Adrenal gland (tissue), 5 donors: ENCODE results near the gene TMC1.

ENCODE experiments used
- CTCF ChIP-seq, 6 experiments: fragments of 450-650 bp in 4 of 6; fragments of 200-600 bp in 2 of 6; sonication (generic) in 1 of 6; IDR thresholded peaks; 1 replicate in 5 of 6; 2 replicates in 1 of 6; pipeline versions ENCODE4 v1.5.1 to v1.8.0; 2016 to 2021; ENCODE audit warnings: antibody characterized with exemption in 6 of 6, mild to moderate bottlenecking in 2 of 6, moderate library complexity in 1 of 6
- POLR2A ChIP-seq, 2 donors: fragments of 450-650 bp; IDR thresholded peaks; one replicate each; pipeline ENCODE4 v1.6.1; 2017; ENCODE audit warnings: antibody characterized with exemption in 2 of 2, mild to moderate bottlenecking in 2 of 2, moderate library complexity in 1 of 2
- donor health status: DM: no; HTN: no; CAD: no.

- TF ChIP-seq CTCF (IDR thresholded peaks at IDR 0.05) (no peak), POLR2A (IDR thresholded peaks at IDR 0.05) (no peak)
Observed at GRCh38 chr9:72552356-72552755, 30.9 kb downstream of the TMC1 start.
